CD4-positive, alpha-beta T cell treated with Interleukin-4 for 1 hour (primary cell): ENCODE results near the gene SEC31A.
"Not testable (repeated sequence)": the region's sequence is repeated elsewhere in the genome, so short reads cannot be mapped to it uniquely, and the experiment has no call there.

Experiments used
- DNase-seq, 2 donors: peaks; one replicate each; pipeline ENCODE4 v3.0.0-alpha.2; 2020 to 2022

The SEC31A gene, protein sequence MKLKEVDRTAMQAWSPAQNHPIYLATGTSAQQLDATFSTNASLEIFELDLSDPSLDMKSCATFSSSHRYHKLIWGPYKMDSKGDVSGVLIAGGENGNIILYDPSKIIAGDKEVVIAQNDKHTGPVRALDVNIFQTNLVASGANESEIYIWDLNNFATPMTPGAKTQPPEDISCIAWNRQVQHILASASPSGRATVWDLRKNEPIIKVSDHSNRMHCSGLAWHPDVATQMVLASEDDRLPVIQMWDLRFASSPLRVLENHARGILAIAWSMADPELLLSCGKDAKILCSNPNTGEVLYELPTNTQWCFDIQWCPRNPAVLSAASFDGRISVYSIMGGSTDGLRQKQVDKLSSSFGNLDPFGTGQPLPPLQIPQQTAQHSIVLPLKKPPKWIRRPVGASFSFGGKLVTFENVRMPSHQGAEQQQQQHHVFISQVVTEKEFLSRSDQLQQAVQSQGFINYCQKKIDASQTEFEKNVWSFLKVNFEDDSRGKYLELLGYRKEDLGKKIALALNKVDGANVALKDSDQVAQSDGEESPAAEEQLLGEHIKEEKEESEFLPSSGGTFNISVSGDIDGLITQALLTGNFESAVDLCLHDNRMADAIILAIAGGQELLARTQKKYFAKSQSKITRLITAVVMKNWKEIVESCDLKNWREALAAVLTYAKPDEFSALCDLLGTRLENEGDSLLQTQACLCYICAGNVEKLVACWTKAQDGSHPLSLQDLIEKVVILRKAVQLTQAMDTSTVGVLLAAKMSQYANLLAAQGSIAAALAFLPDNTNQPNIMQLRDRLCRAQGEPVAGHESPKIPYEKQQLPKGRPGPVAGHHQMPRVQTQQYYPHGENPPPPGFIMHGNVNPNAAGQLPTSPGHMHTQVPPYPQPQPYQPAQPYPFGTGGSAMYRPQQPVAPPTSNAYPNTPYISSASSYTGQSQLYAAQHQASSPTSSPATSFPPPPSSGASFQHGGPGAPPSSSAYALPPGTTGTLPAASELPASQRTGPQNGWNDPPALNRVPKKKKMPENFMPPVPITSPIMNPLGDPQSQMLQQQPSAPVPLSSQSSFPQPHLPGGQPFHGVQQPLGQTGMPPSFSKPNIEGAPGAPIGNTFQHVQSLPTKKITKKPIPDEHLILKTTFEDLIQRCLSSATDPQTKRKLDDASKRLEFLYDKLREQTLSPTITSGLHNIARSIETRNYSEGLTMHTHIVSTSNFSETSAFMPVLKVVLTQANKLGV

DNA sequence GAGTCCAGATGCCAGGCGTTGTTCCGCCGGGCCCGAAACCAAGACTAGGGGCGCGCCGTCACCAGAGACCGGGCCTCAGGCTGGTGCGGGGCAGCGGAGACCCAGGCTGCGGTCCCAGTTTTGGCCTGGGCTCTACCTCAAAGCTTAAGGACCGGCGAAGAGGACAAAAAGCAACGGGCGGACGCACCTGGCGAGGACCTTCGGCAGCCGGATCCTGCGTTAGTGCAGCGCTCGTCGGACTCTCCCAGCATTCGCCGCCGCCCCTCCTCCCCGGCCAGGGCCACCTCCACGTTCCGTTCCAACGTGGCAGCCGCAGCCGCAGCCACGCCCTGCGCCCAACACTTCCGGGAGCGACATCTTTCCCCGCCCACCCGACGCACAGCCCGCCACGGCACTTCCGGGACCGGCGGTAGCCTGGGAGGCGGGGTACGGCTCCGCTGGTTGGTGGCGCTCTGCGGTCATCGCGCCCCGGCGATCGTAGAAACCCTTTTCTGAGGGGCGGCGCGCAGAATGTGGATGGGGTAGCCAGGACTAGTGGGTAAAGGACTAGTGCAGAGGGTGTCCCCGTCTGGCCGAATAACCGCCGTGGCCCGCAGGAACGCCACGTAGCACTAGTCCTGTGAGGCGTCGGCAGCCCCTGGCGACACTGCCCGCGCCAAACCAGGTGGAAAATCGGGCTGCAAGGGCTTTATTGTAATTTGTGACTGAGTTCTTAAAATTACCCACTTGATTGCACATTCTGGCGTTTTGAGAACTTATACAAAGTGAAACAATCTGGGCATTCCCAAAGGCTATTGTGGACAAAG lies at the start of gene SEC31A:
TSS of gene SEC31A (minus strand) at position 253 of the 806 bp plus-strand sequence. CDS start 9,217 bp downstream, outside the sequence.
- peak; percentile 96 to 97 for DNase-seq

DNA sequence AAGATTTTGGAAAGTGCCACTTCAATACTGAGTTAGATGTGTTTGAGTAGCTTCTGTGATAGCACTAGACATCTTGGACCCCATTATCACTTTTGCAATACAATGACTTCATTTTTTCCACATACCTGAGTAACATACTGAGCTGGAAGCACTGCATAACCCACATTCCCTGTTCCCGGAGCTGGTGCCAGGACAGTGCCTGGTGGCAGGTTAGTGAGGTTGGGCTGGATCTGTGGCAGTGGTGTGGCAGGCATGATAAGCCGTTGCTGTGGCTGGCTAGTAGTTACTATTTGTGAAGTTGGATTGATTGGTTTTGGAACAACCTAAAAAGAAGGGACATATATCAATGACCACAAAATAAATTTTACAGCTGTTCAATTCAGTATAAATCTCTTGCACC lies 48.5 kb upstream of the SEC31A start:
- no peak for DNase-seq

DNA sequence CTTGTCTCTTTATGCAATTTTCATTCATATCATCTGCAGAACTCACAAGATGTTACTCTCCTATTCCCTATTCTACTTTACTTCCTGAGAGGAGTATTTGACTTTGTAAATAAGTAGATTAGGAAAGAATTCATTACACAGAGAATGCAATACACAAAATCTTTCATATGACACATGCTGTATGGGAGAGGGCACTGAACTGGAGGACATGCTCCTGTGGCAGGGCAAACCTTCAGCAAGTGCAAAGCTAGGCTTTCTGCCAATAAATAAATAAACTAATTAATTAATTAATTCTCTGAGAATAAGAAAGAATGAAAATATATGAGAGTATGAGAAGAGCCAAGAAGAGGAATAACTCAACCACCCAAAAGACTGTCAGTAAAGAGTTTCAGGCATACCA lies 43.5 kb upstream of the SEC31A start:
- no peak for DNase-seq

DNA sequence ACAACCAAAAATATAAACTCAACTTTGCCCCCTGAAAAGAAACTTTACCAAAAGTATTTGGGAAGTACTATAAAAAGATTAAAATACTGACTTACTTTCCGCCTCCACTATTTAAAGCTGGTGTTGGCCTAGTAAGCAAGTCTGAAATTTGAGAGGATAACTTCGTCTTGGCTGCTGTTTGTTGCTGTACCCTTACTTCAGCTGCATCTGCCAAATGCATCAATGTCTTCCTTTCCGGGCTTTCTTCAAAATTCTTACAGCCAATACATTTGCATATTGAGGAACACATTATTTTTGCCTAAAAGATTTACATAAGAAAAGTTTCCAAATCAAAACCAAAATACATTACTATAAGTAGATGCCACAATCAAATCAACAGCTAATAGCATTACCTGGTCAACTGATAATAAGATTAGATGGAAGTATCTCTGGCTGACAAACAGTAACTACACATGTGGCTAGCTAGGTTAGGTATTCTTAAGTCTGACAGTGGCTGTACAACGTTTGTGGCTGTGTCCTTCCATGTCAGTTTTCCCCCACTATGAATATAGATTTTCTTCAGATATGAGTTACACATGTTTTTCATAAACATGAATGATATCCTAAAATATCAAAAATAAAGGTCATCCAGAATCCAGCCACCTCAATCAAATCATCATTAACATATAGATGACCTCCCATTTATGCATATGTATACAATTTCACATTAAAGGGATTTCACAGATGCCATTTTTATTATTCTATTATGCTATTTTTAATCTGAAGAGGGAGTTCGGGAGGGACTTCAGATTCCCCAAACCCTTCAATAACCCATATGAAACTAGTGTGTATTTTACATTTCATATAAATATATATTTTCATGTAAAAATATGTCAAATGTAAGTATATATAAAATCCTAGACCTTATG lies 40.1 kb upstream of the SEC31A start:
- DNase-seq, result no peak

DNA sequence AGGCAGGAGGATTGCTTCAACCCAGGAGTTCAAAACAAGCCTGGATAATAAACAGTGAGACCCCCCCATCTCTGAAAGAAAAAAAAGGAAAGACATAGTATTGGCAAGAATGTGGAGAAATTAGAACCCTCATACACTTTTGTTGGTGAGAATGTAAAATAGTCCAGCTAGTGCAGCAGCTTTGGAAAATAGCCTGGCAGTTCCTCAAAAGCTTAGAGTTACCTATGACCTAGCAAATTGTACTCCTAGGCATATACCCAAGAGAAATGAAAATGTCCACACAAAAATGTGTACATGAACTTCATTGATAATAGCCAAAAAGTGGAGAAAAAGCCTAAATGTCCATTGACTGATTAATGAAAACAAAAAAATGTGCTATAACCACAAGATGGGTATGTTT lies 30.8 kb upstream of the SEC31A start:
- DNase-seq, result no peak

DNA sequence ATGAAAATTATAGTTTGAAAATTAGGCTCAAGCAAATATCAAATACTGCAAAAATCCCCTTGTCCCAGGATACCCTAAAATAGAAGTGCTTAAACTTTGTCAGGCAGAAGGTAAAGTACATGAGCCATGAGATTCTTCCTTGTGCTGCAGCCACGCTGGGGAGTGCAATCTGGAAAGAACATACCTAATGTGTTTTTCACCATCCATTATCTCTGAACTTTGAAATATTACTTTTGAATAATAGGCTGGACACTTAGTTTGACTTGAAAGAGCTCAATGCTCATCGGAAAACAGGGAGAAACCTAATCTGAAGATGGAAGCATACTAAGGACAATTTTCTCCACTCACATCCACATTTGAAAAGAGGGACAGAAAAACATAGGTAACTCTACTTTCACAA lies 28.4 kb upstream of the SEC31A start:
- no peak for DNase-seq

DNA sequence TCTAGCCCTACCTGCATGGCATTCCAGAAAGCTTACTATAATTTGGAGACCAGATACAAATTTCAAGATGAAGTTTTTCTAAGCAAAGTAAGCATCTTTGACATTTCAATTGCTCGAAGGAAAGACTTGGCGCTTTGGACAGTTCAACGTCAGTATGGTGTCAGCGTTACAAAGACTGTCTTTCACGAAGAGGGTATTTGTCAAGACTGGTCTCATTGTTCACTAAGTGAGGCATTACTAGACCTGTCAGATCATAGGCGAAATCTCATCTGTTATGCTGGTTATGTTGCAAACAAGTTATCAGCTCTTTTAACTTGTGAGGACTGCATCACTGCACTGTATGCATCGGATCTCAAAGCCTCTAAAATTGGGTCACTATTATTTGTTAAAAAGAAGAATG lies 27.1 kb upstream of the SEC31A start:
- DNase-seq, result no peak

DNA sequence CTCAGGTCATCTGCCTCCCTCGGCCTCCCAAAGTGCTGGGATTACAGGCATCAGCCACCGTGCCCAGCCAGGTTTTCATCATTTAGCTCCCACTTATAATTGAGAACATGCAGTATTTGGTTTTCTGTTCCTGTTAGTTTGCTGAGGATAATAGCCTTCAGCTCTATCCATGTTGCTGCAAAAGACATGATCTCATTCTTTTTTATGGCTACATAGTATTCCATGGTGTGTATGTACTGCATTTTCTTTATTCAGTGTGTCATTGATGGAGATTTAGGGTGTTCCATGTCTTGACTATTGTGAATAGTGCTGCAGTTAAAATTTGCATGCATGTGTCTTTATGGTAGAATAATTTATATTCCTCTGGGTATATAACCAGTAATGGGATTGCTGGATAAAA lies 23.0 kb upstream of the SEC31A start:
- DNase-seq, result not testable (repeated sequence)

DNA sequence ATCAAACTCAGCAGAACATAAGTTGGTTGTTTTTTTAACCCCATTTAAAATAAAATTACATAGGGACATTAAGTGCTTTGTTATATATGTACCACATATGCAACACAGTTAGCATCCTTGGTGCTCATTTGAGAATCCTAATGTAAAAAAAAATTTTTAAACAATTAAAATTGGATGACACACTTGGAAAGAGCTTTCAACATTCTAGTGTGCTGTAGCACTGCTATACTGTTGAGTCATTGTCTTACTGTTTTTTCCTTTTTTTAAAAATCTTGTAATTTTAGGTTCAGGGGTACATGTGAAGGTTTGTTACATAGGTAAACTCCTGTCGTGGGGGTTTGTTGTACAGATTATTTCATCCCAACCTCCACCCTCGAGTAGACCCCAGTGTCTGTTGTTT lies 22.4 kb upstream of the SEC31A start:
- DNase-seq, result no peak

DNA sequence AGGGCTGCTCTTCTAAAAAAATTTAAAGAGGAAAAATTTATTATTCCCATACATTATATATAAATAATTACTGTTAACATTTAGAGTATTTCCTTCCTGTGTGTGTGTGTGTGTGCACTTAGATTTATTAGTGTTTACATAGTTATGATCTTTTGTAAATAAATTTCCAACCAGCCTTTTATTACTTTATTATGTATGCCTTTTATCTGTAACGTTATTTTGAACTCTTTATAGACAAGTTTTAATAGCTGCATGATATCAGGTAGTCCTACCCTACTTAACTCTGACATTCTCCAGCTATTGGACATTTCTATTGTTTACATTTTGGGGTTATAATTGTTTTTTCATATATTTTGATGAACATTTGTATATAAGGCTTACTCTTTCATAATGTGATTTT lies 18.4 kb upstream of the SEC31A start:
- no peak for DNase-seq

DNA sequence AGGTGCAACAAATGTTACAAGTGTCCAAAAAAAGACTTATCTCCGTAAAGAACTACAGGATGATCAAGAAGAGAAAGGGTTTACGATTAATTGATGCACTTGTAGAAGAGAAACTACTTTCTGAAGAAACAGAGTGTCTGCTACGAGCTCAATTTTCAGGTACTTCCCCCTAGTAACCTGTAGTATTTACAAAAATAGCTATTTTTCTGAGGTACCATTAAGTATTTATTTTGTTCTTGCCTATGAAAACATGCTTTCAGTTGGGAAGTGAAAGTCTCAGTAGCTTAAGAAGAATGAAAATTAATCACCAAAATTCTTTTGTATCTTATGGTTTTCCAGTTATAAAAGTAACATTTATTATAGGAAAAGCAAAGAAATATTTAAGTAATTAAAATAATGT lies 15.5 kb upstream of the SEC31A start:
- no peak for DNase-seq

DNA sequence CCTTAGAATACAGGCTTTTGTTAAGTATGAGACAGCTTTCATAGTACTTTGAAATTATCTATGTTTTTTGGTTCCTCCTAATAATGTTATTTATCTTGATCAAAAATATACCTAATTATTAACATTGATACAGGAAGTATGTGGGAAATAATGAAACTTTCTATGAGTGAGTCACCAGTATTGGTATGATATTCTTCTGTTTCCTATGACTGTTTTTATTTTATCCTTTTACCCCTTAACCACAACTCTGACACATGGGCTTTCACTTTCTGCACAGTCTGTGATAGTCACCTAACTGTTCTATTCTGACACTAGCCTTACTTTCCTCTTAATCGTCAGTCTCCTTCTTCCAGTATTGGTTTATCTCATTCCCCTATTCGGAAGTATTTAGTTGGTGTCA lies 14.3 kb upstream of the SEC31A start:
- DNase-seq, result peak in 1 of 2 donors; percentile 57

DNA sequence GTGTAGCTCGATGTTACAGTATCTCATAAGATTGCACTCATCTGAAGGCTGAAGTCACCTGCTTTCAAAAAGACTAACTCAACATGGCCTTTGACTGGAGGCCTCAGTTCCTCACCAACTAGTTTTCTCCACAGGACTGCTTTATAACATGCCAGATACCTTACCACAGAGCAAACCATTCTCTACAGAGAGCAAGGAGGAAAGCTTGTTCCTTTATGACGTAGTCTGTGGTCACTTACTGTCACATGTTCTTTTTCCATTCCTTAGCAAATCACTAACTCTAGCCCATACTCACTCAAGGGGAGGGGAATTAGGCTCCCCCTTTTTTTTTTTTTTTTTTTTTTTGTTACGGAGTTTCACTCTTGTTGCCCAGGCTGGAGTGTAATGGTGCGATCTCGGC lies 12.8 kb upstream of the SEC31A start:
- DNase-seq, result peak in 1 of 2 donors; percentile 14

DNA sequence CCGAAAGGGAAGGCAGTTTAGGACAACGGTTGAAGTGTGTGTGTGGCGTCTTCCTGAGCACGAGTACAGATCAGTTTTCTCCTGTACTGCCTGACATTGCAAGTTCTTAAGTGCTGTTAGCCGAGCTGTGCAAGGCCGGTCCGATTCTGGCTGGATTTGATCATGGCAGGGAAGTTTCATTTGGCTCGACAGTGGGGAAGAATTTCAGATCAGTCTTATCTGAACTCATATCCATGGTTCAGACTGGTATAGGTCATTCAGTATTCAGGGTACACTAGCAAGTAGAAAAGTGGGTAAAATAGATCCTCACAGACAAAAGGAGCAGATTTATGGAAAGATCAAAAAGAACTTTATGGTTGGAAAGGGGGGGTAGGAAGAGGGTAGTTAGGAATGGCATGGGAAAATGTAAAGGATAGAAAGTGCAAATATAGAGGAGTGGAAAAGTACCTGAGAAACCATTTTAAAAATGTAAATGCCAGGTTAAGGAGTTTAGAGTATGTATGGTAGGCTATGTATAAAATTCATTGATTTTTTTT lies 10.3 kb upstream of the SEC31A start:
- DNase-seq, result no peak

DNA sequence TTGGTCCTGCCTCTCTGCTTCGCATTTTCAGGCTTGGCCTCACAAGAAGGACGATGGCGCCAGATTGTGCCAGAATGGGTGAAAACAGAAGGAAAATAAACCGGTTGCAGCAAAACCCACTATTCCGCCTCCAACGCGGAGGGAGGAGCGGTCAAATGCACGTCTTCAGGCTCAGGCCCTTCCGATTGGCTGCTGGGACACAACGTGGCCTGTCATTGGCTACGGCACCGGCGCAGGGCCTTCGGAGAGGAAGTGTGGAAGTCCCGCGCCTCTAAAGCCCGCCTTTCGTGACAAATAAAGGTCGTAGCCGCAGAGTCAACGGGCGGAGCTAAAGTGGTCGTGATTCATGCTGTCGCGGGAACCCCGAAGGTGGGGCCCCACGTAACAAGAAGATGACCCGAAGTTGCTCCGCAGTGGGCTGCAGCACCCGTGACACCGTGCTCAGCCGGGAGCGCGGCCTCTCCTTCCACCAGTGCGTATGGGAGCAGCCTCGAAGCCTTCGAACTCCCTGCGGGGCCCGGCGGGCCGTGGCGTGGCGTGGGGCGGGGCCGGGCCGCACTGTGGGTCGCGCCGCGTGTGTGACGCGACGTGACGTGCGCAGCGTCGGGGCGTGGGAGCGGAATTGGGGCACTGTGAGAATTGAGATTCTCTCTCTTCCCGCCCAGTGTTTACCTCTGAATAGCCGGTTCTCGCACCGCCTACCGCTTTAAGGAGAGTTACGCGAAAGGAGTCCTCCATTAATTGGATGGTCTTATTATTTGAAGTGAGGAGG lies 9.6 kb upstream of the SEC31A start, which contains the start of gene THAP9:
TSS of gene THAP9 (plus strand) at position 325 of the 772 bp plus-strand sequence. CDS start at position 393, 68 bp downstream.
- DNase-seq, result peak; percentile 99

DNA sequence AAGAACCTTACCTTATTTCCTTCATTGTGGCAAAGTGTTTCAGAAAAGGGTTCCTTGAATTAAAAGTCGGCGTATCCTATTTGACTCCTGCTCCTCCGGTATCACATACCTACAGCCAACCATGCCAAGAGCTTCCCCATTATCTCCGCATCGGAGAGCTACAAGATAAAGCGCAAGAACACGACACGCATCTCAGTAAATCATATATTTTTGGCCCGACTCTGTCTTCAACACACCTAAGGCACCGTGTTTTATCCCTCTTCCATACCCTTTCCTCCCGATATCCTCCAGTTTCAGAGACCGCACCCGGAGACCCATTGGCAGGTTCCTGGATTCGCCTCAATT lies 9.1 kb upstream of the SEC31A start:
- no peak for DNase-seq

DNA sequence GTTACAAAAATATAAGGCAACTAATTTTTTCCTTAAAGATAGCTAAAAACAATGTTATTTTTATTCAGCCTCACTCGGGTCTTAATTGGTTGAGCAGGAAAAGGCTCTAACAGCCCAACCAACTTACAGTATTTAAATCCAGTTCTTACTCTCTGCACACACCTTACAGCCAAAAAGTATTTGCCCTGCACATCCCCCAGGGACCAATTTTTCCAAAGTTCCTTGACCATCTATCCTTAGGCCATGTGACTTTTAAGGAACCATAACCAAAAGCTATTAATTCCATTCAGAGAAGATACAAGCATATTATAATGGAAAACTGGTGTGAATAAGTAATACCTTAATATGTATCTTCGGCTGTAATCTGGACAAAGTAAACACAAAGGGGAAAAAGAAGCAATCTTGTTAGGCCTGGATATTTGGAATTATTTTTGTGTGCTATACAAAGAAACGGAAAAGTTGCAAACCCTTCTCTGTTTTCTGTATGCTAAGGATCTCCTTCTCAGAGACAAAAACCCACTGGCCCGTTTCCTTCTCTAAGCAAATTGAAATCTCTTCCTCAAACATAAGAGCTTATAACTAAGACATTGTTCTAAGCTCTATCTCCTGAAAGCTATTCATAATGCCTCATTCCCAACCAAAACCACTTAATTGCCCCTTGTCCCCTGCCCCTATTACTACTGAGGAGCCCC lies 8.6 kb upstream of the SEC31A start:
- DNase-seq, result no peak

DNA sequence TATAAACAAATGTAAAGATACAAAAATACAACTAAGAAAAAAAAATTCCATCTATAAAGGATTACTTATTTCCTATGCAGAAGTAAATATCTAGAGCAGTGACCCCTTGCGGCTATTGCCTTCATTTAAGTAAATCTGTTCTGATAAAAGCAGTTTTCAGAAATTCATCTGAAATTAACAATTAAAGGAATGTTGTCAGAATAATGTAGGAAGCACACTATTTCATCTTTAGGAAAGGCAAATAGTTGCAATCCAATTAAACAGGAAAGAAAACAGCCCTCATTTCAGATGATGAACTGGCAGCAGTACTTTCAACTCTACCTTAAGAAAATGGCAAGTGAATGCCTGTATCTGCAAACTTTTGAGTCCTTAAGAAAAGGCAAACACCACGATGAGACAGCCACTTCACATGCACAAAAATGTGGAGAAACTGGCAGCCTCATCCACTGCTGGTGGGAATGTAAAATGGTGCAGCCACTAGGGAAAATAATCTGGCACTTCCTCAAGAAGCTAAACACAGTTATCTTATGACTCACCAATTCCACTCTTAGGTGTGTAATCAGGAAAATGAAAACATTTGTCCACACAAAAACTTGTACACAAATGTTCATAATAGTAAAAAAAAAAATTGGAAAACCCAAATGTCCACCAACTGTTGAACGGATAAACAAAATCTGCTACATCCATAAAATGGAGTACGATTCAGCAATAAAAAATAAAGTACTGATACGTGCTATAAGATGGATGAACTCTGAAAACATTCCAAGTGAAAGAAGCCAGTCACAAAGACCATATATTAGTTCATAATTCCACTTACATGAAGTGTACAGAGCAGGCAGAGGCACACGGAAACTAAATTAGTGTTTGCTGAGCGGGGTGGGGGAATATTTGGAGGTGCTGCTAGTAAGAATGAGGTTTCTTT lies 7.6 kb upstream of the SEC31A start:
- peak in 1 of 2 donors; percentile 43 for DNase-seq
